GM10847 (cell line): Measurements from ENCODE around the gene PSTPIP2.

Source experiments
- POLR2A ChIP-seq: IDR thresholded peaks from 2 replicates; pipeline ENCODE4 v1.6.1; 2011; ENCODE audit not compliant: insufficient read length; ENCODE audit errors: extremely low read depth

PSTPIP2 gene

DNA sequence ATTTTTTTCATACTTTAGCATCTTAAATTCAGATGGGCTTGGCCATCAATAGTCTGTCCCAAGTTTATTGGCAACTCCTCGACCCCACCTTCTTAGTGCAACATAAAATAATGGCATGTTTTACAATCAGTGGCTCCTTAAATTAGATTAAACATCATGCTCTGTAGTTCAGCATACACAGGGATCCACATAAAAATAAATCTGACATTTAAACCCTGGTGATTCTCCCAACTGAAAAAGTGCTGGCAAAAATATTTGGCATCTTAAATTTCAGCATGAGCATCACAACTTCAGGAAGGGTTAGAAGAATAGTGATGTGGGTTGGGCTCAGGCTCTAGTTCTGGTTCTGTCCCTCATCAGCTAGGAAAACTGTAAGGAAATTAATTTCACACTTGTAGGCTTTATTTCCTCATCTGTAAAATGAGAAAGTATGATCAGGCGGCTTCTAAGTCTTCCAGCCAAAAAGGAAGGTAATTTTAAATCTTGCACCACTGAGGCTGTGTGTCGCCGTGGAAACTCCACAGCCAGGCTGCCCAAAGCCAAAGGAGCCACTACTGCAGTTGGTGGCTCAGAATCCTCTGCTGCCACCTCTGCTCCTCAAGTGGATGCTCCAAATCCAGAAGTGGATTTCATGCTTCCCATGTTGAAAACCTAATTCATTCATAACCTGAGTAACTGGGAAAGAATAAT lies 87.4 kb downstream of the PSTPIP2 start:
- TF ChIP-seq POLR2A: no peak

DNA sequence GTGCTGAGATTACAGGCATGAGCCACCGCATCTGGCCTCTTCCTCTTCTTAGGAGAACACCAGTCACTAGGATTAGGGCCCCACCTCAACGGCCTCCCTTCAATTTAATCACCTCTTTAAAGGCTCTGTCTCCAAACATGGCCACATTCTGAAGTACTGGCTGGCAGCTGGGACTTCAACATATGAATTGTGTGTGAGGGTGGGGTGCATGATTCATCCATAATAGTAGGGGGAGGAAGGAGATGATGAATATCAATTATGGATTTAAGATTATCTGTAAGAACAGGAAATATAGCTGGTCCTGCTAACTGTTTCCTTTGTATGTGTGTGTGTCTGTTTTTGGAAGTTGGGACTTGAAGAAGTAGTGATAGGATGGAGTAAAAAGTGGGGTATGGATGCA lies 90.2 kb downstream of the PSTPIP2 start:
- TF ChIP-seq POLR2A: no peak

DNA sequence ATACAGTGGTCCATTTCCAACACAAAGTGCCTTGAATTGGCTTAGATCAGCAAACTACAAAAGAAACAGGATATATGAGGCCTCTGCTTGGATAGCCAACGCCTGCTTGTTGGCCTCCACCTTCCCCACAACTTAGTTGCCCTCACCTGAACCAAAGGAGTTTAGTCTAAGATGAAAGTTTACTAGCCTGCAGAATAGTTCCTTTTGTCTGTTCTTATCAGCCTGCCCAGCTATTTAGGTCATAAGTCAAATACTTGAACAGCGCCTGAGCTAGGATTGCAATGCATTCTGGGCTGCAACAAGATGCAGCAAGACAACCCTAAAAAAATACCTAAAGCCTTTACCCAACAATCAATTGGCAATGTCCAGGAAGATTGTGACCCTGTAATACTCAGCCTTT lies 91.8 kb downstream of the PSTPIP2 start:
- TF ChIP-seq POLR2A: no peak

DNA sequence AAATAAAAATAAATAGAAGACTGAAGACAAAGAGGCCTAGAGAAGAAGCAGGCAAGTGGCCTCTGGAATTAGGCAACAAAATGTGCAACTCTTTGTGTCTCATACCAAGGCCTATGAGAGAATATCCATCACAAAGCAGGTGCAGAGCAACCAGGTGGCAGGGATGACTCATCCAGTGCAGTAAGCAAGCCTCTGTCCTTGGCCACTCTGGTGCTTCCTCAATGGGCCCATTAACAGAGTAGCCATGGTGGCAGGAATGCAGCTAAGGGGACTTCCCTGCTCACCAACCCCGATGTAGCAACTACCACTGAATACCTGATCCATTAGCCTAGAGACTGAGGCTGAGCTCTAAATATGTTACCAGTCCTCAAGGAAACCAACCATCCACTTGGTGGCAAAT lies 94.0 kb downstream of the PSTPIP2 start:
- TF ChIP-seq POLR2A: no peak

DNA sequence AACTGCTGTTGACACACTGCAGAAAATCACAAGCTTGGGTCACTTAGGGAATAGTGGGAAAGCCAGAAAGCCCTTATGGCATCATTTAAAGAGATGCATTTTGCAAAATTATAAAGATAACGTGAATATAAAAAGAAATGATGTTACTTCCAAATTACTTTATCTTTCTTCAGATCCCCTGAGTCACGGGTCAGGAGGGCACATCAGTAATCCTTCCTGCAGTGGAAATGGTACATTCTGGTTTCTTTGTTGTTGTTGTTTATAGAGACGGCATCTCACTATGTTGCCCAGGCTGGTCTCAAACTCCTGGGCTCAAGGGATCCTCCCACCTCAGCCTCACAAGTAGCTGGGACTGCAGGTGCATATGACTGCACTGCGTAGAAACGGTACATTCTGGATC lies 95.1 kb downstream of the PSTPIP2 start:
- no peak for TF ChIP-seq POLR2A

DNA sequence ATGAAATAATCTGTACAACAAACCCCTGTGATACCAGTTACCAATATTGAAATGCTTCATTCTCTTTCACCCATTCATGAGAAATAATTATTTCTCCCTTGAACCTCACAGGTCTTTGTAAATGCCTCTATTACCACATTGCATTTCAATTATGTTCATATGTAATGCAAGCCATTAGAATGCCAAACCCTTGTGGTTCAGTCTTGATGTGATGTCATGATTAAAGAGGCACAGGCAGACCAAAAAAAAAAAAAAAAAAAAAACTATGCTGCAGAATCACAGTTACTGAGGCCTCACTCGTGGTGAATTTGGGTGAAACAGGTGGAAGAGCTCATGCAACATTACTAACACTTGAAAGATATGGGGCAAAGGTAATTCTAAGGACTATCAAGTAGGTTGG lies 95.5 kb downstream of the PSTPIP2 start:
- TF ChIP-seq POLR2A: no peak

DNA sequence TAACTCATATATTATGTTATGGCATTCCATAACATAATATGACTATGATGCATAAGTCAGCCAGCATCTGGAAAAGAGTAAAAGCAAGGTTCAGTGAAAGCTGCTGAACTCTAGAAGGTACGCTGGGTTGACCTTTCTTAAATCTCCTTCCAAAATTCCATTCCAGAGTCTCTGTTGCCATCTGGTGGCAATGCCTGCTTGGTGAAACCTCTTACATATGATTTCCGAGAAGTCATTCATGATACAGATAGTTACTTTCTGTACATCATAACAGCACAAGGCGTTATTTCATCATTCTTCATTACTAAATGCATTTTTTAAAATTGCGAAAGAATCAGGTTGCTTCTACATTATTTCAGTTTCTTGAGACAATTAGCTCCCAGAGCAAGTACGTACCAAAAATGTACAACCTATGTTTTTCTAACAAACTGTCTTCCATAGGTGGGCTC lies 97.9 kb downstream of the PSTPIP2 start:
- no peak for TF ChIP-seq POLR2A

DNA sequence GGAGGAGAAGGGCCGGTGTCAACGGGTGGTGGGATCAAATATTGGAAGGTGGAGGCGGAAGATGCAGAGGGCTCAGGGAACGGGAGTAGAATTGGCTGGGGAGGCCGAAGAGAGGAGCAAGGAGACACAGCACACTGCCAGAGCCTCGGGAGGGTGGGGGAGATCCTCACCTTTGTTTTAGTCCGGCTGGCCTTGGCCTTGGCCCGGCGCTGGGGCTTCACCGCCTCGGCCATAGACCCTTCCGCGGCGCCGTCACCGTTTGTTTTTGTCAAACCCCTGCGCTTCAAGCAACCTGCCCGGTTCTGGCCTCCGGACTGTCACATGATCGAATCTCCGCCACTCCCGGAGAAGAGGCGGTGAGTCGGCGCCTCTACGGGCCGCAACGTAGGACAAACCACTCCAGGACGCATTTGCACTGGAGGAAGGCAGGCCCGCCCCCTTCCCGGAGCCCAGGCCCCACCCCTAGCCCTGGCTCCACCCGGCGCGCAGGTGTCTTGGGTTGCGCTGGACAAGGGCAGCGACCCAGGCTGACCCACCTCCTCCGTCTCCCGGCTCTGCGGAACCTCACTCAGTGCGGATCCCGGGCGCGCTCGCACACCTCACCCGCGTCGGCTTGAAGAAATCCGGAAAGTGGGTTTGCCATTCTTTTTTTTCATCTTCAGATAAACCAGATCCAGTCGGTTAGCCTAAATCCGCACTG lies 104.9 kb downstream of the PSTPIP2 start, which contains the start of gene EPG5:
Gene EPG5 (minus strand): TSS at position 323 of the 700 bp plus-strand sequence. CDS start 90 bp downstream, at position 233.
- TF ChIP-seq POLR2A: peak; percentile 59

DNA sequence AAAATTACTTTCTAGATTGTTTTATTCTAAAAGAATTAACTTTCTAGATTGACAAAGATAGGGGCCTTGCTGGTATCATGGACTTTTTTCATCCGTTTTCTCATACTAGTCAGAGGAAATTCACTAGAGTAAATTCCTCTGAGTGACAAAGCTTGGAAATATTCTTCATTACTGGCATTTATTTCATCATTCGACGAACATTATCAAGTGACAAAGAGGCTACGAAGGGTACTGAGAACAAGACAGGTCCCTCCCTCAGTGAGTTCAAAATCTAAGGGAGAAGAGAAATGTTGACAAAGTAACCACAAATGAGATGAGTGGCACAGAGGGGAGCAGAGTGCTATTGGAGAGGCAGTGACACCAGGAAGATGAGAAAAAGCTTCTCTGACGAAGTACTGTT lies 109.2 kb downstream of the PSTPIP2 start:
- TF ChIP-seq POLR2A: no peak

DNA sequence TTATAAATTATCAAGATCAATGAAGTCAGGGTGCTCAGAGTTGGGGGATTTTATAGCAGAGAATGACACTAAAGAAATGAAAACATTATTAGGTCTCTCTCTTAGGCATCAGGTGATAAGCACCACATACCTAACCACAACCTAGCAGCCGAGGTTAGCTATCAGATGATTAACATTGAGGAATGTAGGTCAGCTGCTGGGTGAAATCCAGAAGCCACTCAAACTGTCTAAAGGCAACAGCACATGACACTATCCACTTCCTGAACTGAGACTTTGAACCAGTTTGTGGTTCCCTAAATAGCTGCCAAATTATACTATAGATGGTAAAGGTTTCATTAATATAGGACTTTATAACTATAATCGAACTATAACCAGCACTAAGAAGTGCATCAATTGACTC lies 109.6 kb downstream of the PSTPIP2 start:
- TF ChIP-seq POLR2A: no peak

DNA sequence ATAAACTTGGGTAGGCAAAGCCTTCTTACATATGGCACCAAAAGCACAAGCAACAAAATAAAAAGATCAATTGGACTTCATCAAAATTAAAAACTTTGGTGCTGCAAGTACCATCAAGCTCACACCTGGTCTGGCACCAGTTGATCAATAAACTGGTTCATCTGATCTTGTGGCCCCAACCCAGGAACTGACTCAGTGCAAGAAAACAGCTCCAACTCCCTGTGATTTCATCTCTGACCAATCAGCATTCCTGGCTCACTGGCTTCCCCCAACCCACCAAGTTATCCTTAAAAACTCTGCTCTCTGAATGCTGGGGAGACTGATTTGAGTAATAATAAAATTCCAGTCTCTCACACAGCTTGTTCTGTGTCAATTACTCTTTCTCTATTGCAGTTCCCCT lies 113.3 kb downstream of the PSTPIP2 start:
- TF ChIP-seq POLR2A: no peak

DNA sequence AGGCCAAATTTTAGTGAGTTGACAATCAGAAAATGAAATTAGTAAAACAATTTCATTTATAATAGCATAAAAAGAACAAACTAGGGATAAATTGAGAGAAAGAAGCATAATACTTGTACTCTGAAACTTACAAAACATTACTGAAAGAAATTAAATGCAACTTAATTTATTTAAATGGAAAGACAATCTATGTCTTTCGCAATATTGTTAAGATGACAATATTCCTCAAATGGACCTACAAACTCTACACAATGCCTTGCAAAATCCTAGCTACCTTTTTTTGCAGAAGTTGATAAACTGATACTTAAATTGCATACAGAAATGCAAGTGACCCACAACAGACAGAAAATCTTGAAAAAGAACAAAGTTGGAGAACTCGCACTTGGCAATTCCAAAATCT lies 114.0 kb downstream of the PSTPIP2 start:
- TF ChIP-seq POLR2A: no peak

DNA sequence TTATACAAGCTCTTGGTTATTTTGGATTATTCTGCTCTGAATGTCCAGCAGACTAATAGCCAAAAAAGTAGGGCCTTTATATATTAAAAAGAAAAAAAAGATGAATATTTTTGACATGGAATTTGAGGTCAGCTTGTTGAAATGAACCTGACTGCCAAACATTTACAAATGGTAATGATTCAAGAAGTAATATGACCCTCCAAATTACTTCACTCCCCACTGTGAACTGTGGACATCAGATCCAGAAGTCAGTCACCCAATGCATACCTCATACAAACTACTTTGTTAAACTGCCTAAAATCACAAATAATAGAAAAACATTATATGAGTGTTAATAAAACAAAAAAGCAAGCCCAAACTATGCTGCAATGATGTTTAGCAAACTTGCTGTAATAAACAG lies 115.0 kb downstream of the PSTPIP2 start:
- no peak for TF ChIP-seq POLR2A

DNA sequence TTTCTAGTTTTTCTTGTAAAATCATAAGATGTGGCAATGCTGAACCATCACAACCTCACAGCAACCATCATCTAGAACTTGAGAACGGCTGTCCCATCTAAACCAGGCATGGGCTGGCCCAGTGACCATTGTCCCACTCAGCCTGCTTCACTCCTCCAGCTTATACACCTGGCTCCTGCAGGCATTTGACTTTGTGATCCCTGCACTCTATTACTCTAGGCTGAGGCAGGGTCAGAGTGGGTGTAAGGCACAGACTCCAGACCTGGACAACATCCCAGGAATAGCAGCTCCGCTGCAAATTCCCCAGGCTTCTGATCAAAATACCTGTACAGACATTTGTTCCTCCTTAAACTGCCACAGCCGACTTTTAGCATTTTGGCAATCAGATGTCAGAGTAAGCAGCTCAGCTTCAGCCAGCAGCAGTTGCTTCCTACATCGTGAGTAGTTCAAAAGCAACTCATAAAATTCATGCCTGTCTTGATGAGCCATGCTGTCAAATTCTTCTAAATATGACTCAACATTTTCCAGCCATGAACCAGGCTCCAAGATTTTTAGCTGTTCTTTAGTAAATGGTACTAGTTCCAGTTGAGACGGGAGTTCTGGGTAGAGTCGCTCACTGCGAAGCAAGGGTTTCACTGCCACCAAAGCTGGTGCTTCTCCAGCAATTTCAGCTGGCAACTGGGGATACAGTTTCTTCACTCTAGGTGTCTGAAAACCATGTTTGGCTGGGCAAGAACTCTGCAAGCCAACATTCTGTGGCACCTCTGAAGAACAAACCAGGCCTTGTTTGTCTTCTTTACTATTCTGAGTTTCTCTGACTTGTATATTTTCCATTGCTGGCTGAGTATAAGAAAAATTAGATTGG lies 117.8 kb downstream of the PSTPIP2 start:
- no peak for TF ChIP-seq POLR2A

DNA sequence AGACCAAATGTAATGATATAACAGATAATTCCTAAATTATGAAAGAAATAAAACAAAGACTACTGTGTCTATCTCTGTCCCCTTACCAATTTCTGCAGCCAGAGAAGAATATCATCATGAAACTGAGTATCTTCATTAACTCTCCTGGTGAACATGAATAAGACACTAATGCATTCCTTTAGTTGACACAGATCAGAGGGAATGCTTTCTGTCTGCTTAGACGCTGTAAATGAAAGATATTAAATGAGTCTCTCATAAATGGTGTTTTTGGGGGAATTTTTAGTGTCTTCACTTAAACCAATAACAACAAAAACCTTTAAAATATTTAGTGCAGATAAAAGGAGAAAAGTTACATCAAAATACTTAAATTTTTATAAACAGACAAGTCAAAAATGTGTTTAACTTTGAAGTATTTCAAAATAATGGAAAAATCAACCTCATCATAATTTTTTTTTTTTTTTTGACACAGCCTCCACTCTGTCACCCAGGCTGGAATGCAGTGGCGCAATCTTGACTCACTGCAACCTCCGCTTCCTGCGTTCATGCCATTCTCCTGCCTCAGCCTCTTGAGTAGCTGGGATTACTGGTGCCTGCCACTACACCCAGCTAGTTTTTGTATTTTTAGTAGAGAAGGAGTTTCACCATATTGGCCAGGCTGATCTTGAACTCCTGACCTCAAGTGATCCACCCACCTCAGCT lies 120.9 kb downstream of the PSTPIP2 start:
- TF ChIP-seq POLR2A: no peak
